ENCODE results near the gene RXFP1.

- TF ChIP-seq REST (IDR thresholded peaks at IDR 0.05; ENCODE audit: insufficient read depth in 1 of 2, low read depth in 2 of 2, low read length in 1 of 2) (no peak), POLR2AphosphoS5 (IDR thresholded peaks at IDR 0.05; ENCODE audit: low read depth, low read length) (no peak)
- TF ChIP-seq, protein P1, sequence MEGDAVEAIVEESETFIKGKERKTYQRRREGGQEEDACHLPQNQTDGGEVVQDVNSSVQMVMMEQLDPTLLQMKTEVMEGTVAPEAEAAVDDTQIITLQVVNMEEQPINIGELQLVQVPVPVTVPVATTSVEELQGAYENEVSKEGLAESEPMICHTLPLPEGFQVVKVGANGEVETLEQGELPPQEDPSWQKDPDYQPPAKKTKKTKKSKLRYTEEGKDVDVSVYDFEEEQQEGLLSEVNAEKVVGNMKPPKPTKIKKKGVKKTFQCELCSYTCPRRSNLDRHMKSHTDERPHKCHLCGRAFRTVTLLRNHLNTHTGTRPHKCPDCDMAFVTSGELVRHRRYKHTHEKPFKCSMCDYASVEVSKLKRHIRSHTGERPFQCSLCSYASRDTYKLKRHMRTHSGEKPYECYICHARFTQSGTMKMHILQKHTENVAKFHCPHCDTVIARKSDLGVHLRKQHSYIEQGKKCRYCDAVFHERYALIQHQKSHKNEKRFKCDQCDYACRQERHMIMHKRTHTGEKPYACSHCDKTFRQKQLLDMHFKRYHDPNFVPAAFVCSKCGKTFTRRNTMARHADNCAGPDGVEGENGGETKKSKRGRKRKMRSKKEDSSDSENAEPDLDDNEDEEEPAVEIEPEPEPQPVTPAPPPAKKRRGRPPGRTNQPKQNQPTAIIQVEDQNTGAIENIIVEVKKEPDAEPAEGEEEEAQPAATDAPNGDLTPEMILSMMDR (IDR thresholded peaks at IDR 0.05) = no peak
These were observed 100.6 kb downstream of the RXFP1 start for GRCh38 chr4:158622251-158622650.
